HepG2 (cell line): ENCODE results near the gene HOXC4. TPM values are rescaled to one million over a fixed set of nuclear protein-coding genes. Genes with fewer than 3 reads are reported as not detected.

Experiments used
- ATAC-seq: fragments of 200-7000 bp; cut with Tn5 transposase; 3 replicates; pipeline ENCODE4 v1.9.1; 2020; ENCODE audit warnings: mild to moderate bottlenecking, moderate library complexity
- BruUV-seq: library from RNA; stranded (reverse); fragments of 400-500 nt; replicated peaks from 2 replicates; lab custom pipeline; 2021; lab: Mats Ljungman, UMichigan
- CTCF ChIA-PET: fragments of 300-600 bp; formaldehyde crosslinking; extraction: SDS; loops from one replicate; lab custom pipeline; 2021; ENCODE audit warnings: low total read pairs, inconsistent platforms, low intra/inter-chr PET ratio; lab: Yijun Ruan, JAX
- POLR2A ChIA-PET: fragments of 350-600 bp; sonication (Branson Sonifier 250); formaldehyde crosslinking; loops from one replicate; lab custom pipeline; 2020; ENCODE audit warnings: antibody characterized with exemption, inconsistent platforms; lab: Yijun Ruan, JAX
- DNase-seq: peaks from one replicate; pipeline ENCODE4 v3.0.0-alpha.2; 2015; ENCODE audit warnings: low spot score
- FAIRE-seq: peaks from 3 replicates; lab custom pipeline; 2011; peaks lifted over from hg19 to GRCh38; lab: Jason Lieb, UNC
- H2AFZ ChIP-seq: one replicate; pipeline ENCODE4 v1.6.1; 2011; ENCODE audit warnings: low read length, inconsistent platforms
- H3K27ac ChIP-seq: fragments of 300-600 bp; 3 replicates; pipeline ENCODE4 v1.8.0; 2011; ENCODE audit warnings: mixed run types, mild to moderate bottlenecking, mixed read lengths, low read length, inconsistent platforms; ENCODE audit not compliant: insufficient read depth; ENCODE audit errors: extremely low read length
- H3K27me3 ChIP-seq, 2 experiments: fragments of 200-600 bp in 1 of 2; 2 replicates in 1 of 2; 3 replicates in 1 of 2; pipeline versions ENCODE4 v1.6.0 to v1.8.0; 2011; ENCODE audit warnings: low read length in 2 of 2, mild to moderate bottlenecking in 2 of 2, moderate library complexity in 2 of 2, inconsistent platforms in 1 of 2; ENCODE audit not compliant: insufficient read depth in 2 of 2, control insufficient read depth in 1 of 2
- H3K36me3 ChIP-seq, 2 experiments: fragments of 200-600 bp in 1 of 2; replicated peaks in 1 of 2; 2 replicates in 1 of 2; 3 replicates in 1 of 2; pipeline versions ENCODE4 v1.5.1 to v1.8.0; 2011; ENCODE audit warnings: low read length in 2 of 2, inconsistent platforms in 1 of 2; ENCODE audit not compliant: insufficient read depth in 2 of 2, control insufficient read depth in 1 of 2
- H3K4me1 ChIP-seq: 2 replicates; pipeline ENCODE4 v1.5.1; 2012; ENCODE audit warnings: low read length, inconsistent platforms; ENCODE audit not compliant: insufficient read depth
- H3K4me2 ChIP-seq: 2 replicates; pipeline ENCODE4 v1.6.0; 2011; ENCODE audit warnings: low read depth, low read length, inconsistent platforms
- H3K4me3 ChIP-seq, 3 experiments: fragments of 200-600 bp in 1 of 3; sonication (generic), shearing (Covaris generic) in 1 of 3; replicated peaks in 1 of 3; 2 replicates each; pipeline ENCODE4 v1.5.1; 2011 to 2016; ENCODE audit warnings: low read length in 3 of 3, inconsistent platforms in 2 of 3, low read depth in 2 of 3, mild to moderate bottlenecking in 2 of 3, control low read depth in 1 of 3, mixed read lengths in 1 of 3; ENCODE audit not compliant: insufficient read depth in 1 of 3
- H3K79me2 ChIP-seq: one replicate; pipeline ENCODE4 v1.6.1; 2011; ENCODE audit warnings: low read length, inconsistent platforms; ENCODE audit not compliant: insufficient read depth
- H3K9ac ChIP-seq: 2 replicates; pipeline ENCODE4 v1.6.0; 2011; ENCODE audit warnings: mild to moderate bottlenecking, low read depth, low read length, inconsistent platforms; ENCODE audit not compliant: insufficient read depth
- H3K9me3 ChIP-seq: 2 replicates; pipeline ENCODE4 v1.5.1; 2012; ENCODE audit warnings: mild to moderate bottlenecking, low read length
- H4K20me1 ChIP-seq: 2 replicates; pipeline ENCODE4 v1.6.0; 2011; ENCODE audit warnings: inconsistent platforms, mild to moderate bottlenecking, low read length, moderate library complexity; ENCODE audit not compliant: insufficient read depth
- FOXO4 ChIP-seq: sonication (generic); formaldehyde crosslinking; conservative IDR thresholded peaks from 2 replicates; pipeline ENCODE4 v1.8.1; 2023; ENCODE audit warnings: missing genetic modification reagents
- NFIC ChIP-seq: IDR thresholded peaks from 2 replicates; pipeline ENCODE4 v1.6.1; 2012; ENCODE audit warnings: mild to moderate bottlenecking, low read length, inconsistent platforms
- ZMYM4 ChIP-seq: sonication (generic); formaldehyde crosslinking; IDR thresholded peaks from 2 replicates; pipeline ENCODE4 v1.8.1; 2023; ENCODE audit warnings: mild to moderate bottlenecking, missing genetic modification reagents
- ZNF354B ChIP-seq: sonication (generic); formaldehyde crosslinking; IDR thresholded peaks from 2 replicates; pipeline ENCODE4 v1.8.0; 2022; ENCODE audit warnings: mild to moderate bottlenecking, missing genetic modification reagents
- ZNF414 ChIP-seq: sonication (generic); formaldehyde crosslinking; IDR thresholded peaks from 2 replicates; pipeline ENCODE4 v1.5.0; 2020; ENCODE audit warnings: missing genetic modification reagents
- ZNF513 ChIP-seq: sonication (generic); formaldehyde crosslinking; conservative IDR thresholded peaks from 2 replicates; pipeline ENCODE4 v1.5.0; 2020; ENCODE audit warnings: missing genetic modification reagents
- ZNF577 ChIP-seq: sonication (generic); formaldehyde crosslinking; IDR thresholded peaks from 2 replicates; pipeline ENCODE4 v1.4.0; 2020; ENCODE audit warnings: mild to moderate bottlenecking, low read depth, missing genetic modification reagents, borderline replicate concordance
- WGBS: methylation state at CpG from one replicate; pipeline ENCODE4 v1.1.6; 2017; ENCODE audit warnings: low lambda C conversion rate; 5-methylcytosine and 5-hydroxymethylcytosine counted together
- in situ Hi-C: cut with HindIII; loops from 2 replicates; pipeline ENCODE4 v1.10.0; 2017; ENCODE audit warnings: low pct_unique_long_range_greater_than_20kb; ENCODE audit not compliant: extremely low pct_ligation_motif_present
- intact Hi-C: fragments of 100-400 bp; cut with micrococcal nuclease; formaldehyde crosslinking; loops from one replicate; pipeline ENCODE4 v1.10.0; 2022; ENCODE audit not compliant: unreplicated experiment
- polyA plus RNA-seq, 8 experiments: library from polyadenylated mRNA; depleted of rRNA in 3 of 8; stranded (reverse) in 7 of 8; unstranded in 1 of 8; fragments of >200 nt; fragmentation: Illumina TruSeq in 4 of 8; extraction: Trizol in 4 of 8; gene quantifications; 2 replicates each; pipeline versions ENCODE4 v1.2.1 to v1.2.3, GENCODE V29; 2011 to 2016; ENCODE audit warnings: low read depth in 4 of 8, missing spikeins in 1 of 8, mixed read lengths in 1 of 8; ENCODE audit not compliant: insufficient read depth in 1 of 8
- total RNA-seq, 5 experiments: library from RNA; depleted of rRNA; stranded (reverse); fragments of >200 nt; fragmentation: Illumina TruSeq; extraction: Trizol; gene quantifications; 2 replicates each; pipeline ENCODE4 v1.2.3, GENCODE V29; 2016; ENCODE audit warnings: low read depth in 1 of 5
- TF ChIP-seq, protein P1 (sequence below): sonication (generic); formaldehyde crosslinking; IDR thresholded peaks from 2 replicates; pipeline ENCODE4 v1.4.0; 2020; ENCODE audit warnings: missing genetic modification reagents; ENCODE audit errors: not compliant biosample characterization
- TF ChIP-seq, protein P2 (sequence below): sonication (generic); formaldehyde crosslinking; IDR thresholded peaks from 2 replicates; pipeline ENCODE4 v1.4.0; 2020; ENCODE audit warnings: missing genetic modification reagents
- TF ChIP-seq, protein P3 (sequence below): sonication (generic); formaldehyde crosslinking; conservative IDR thresholded peaks from 2 replicates; pipeline ENCODE4 v1.4.0; 2020; ENCODE audit warnings: missing genetic modification reagents
- TF ChIP-seq, protein P4 (sequence below): sonication (generic); formaldehyde crosslinking; IDR thresholded peaks from 2 replicates; pipeline ENCODE4 v1.8.1; 2022; ENCODE audit warnings: mild to moderate bottlenecking, missing genetic modification reagents

Gene HOXC4
- total and polyA plus RNA-seq, 2 of the 13 experiments (the other 11 are each of a cell fraction or from before 2014, with no cell fraction given) = not detected

DNA sequence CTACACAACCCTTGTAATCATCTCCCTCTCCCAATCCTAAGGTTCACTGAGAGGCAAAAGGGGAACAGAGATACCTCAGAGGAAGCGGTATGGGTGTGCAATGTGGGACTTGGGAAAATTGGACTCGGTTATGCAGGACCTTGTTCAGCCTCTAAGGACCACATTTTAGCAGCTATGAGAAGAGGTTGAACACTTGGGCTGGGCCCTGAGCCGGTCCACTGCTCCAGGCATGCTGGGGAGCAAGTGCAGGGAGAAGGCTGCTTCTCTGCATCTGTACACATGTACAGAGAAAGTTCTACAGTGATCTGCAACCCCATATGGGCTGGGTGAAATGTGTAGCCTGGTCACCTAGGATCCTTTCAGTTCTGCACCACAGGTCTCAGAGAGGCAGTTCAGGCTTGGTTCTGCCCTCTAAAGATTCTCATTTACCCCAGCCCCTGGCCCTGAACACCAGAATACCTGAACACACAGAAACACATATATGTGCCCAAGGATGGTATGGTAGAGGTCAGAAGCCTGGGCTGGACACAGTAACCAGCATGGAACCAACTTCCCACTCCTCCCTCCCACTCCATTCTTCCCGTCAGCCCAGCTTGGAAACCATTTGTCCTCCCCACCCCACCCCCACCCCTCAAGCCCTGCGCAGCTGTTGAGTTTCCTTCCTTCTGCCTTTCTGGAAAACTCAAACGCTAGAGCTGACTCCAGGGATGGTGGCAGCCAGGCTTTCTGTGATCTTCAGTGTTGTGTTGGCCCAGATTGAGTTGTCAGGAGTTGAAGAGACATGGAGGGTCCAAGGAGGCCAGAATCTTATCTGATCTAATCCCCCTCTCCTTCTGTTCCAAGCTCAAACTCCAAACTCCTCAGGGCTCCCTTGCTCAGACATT is 10.4 kb upstream of the HOXC4 start:
- Histone ChIP-seq H3K79me2 (no peaks in the 10 kb centered on the region), H3K4me1 (no peaks in the 10 kb centered on the region), H3K4me2 (no peak overlapping the region), H3K9me3 (no peaks in the 10 kb centered on the region)
- POLR2A ChIA-PET = no interaction called here
- in situ Hi-C loops (no loop called here), intact Hi-C loops (no loop called here)
- no peak for DNase-seq
- TF ChIP-seq ZMYM4 (CRISPR knock-in tag) (no peak), ZNF354B (no peak), ZNF513 (no peak), ZNF414 (CRISPR knock-in tag) (no peak), ZNF577 (no peak), FOXO4 (CRISPR knock-in tag) (no peak), NFIC (no peak)
- TF ChIP-seq, protein P1, sequence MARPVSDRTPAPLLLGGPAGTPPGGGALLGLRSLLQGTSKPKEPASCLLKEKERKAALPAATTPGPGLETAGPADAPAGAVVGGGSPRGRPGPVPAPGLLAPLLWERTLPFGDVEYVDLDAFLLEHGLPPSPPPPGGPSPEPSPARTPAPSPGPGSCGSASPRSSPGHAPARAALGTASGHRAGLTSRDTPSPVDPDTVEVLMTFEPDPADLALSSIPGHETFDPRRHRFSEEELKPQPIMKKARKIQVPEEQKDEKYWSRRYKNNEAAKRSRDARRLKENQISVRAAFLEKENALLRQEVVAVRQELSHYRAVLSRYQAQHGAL = no peak
- TF ChIP-seq, protein P2, sequence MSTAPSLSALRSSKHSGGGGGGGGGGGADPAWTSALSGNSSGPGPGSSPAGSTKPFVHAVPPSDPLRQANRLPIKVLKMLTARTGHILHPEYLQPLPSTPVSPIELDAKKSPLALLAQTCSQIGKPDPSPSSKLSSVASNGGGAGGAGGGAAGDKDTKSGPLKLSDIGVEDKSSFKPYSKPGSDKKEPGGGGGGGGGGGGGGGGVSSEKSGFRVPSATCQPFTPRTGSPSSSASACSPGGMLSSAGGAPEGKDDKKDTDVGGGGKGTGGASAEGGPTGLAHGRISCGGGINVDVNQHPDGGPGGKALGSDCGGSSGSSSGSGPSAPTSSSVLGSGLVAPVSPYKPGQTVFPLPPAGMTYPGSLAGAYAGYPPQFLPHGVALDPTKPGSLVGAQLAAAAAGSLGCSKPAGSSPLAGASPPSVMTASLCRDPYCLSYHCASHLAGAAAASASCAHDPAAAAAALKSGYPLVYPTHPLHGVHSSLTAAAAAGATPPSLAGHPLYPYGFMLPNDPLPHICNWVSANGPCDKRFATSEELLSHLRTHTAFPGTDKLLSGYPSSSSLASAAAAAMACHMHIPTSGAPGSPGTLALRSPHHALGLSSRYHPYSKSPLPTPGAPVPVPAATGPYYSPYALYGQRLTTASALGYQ = no peak
- TF ChIP-seq, protein P3, sequence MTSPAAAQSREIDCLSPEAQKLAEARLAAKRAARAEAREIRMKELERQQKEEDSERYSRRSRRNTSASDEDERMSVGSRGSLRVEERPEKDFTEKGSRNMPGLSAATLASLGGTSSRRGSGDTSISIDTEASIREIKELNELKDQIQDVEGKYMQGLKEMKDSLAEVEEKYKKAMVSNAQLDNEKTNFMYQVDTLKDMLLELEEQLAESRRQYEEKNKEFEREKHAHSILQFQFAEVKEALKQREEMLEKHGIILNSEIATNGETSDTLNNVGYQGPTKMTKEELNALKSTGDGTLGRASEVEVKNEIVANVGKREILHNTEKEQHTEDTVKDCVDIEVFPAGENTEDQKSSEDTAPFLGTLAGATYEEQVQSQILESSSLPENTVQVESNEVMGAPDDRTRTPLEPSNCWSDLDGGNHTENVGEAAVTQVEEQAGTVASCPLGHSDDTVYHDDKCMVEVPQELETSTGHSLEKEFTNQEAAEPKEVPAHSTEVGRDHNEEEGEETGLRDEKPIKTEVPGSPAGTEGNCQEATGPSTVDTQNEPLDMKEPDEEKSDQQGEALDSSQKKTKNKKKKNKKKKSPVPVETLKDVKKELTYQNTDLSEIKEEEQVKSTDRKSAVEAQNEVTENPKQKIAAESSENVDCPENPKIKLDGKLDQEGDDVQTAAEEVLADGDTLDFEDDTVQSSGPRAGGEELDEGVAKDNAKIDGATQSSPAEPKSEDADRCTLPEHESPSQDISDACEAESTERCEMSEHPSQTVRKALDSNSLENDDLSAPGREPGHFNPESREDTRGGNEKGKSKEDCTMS = no peak
- TF ChIP-seq, protein P4, sequence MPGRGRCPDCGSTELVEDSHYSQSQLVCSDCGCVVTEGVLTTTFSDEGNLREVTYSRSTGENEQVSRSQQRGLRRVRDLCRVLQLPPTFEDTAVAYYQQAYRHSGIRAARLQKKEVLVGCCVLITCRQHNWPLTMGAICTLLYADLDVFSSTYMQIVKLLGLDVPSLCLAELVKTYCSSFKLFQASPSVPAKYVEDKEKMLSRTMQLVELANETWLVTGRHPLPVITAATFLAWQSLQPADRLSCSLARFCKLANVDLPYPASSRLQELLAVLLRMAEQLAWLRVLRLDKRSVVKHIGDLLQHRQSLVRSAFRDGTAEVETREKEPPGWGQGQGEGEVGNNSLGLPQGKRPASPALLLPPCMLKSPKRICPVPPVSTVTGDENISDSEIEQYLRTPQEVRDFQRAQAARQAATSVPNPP (CRISPR knock-in tag) = no peak
- TF ChIP-seq, all 625 proteins: peak for 0
- Histone ChIP-seq H3K27me3 (peaks cover 9 to 69% of the 10 kb centered on the region in 2 experiments), H3K36me3 (no peaks in the 10 kb centered on the region), H3K9ac (no peak overlapping the region), H3K27ac (no peak overlapping the region), H3K4me3 (no peak overlapping the region), H4K20me1 (no peaks in the 10 kb centered on the region), H2AFZ (no peak overlapping the region)
- CTCF ChIA-PET = no interaction called here
- WGBS = 11% methylated on average over 6 of the region's 6 CpGs
- no peak for FAIRE-seq
- no peak for ATAC-seq
- BruUV-seq = no TSS peak
